Measurements from ENCODE around the gene ARMC5.

GRCh38 chr16:31461201-31461920, 2.1 kb downstream of the ARMC5 start:
- TF ChIP-seq CTCF (IDR thresholded peaks at IDR 0.05) (no peak), POLR2AphosphoS5 (IDR thresholded peaks at IDR 0.05) (no peak), POLR2A (IDR thresholded peaks at IDR 0.05; ENCODE audit: low read depth) (no peak)

All from esophagus muscularis mucosa (tissue), 3 donors.